Stimulated activated CD4-positive, alpha-beta T cell treated with anti-CD3 and anti-CD28 coated beads, Interleukin-4, amount 100 ng/mL, for 1 hour (primary cell): ENCODE results near the gene ATPAF2.

Experiments
- DNase-seq: peaks from one replicate; pipeline ENCODE4 v3.0.0-alpha.2; 2020

Gene ATPAF2

GRCh38 chr17:18039535-18040260 is 730 bp upstream of the ATPAF2 start:
- DNase-seq = no peak

- peak; percentile 7 for DNase-seq
These were observed 668 bp downstream of the ATPAF2 start for GRCh38 chr17:18038149-18038850.

- no peak for DNase-seq
These were observed 1.5 kb downstream of the ATPAF2 start for GRCh38 chr17:18037486-18037885.

GRCh38 chr17:18035704-18036103 is 3.3 kb downstream of the ATPAF2 start:
- DNase-seq = no peak

GRCh38 chr17:18033442-18034099 is 5.4 kb downstream of the ATPAF2 start:
- no peak for DNase-seq

- DNase-seq = no peak
These were observed 7.0 kb downstream of the ATPAF2 start for GRCh38 chr17:18031955-18032354.

- DNase-seq = no peak
These were observed 9.9 kb downstream of the ATPAF2 start for GRCh38 chr17:18028952-18029540.

GRCh38 chr17:18028114-18028951 is 10.6 kb downstream of the ATPAF2 start:
- no peak for DNase-seq

GRCh38 chr17:18027280-18027679 is 11.7 kb downstream of the ATPAF2 start:
- no peak for DNase-seq

- no peak for DNase-seq
These were observed 12.8 kb downstream of the ATPAF2 start for GRCh38 chr17:18025945-18026776.

- DNase-seq = no peak
These were observed 13.6 kb downstream of the ATPAF2 start for GRCh38 chr17:18025241-18025944.

GRCh38 chr17:18021372-18021771 is 17.6 kb downstream of the ATPAF2 start:
- no peak for DNase-seq

GRCh38 chr17:18020971-18021370 is 18.0 kb downstream of the ATPAF2 start:
- no peak for DNase-seq

- no peak for DNase-seq
These were observed 19.2 kb downstream of the ATPAF2 start for GRCh38 chr17:18019838-18020154.

GRCh38 chr17:18018411-18018921 is 20.5 kb downstream of the ATPAF2 start:
- DNase-seq = no peak

GRCh38 chr17:18017958-18018357 is 21.0 kb downstream of the ATPAF2 start:
- DNase-seq = no peak

GRCh38 chr17:18016426-18016825 is 22.5 kb downstream of the ATPAF2 start:
- no peak for DNase-seq

- no peak for DNase-seq
These were observed 23.4 kb downstream of the ATPAF2 start for GRCh38 chr17:18015593-18015992.

- DNase-seq = no peak
These were observed 25.0 kb downstream of the ATPAF2 start for GRCh38 chr17:18014006-18014405.

- DNase-seq = no peak
These were observed 27.7 kb downstream of the ATPAF2 start for GRCh38 chr17:18011286-18011685.
